HG02970 (cell line): ENCODE measurements around the gene SLC25A53.

Source experiments
- ATAC-seq: cut with Tn5 transposase; IDR thresholded peaks from one replicate; pipeline ENCODE4 v1.9.1; 2021; ENCODE audit warnings: mild to moderate bottlenecking, moderate library complexity, moderate number of reproducible peaks; ENCODE audit not compliant: unreplicated experiment, low FRiP score

The SLC25A53 gene, protein sequence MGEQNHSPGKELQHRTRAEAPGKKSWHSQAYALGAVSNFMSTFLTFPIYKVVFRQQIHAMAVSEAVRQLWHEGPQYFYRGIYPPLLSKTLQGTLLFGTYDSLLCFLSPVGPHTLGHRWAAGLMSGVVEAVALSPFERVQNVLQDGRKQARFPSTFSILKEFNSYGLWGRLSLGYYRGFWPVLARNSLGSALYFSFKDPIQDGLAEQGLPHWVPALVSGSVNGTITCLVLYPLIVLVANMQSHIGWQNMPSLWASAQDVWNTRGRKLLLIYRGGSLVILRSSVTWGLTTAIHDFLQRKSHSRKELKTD

DNA sequence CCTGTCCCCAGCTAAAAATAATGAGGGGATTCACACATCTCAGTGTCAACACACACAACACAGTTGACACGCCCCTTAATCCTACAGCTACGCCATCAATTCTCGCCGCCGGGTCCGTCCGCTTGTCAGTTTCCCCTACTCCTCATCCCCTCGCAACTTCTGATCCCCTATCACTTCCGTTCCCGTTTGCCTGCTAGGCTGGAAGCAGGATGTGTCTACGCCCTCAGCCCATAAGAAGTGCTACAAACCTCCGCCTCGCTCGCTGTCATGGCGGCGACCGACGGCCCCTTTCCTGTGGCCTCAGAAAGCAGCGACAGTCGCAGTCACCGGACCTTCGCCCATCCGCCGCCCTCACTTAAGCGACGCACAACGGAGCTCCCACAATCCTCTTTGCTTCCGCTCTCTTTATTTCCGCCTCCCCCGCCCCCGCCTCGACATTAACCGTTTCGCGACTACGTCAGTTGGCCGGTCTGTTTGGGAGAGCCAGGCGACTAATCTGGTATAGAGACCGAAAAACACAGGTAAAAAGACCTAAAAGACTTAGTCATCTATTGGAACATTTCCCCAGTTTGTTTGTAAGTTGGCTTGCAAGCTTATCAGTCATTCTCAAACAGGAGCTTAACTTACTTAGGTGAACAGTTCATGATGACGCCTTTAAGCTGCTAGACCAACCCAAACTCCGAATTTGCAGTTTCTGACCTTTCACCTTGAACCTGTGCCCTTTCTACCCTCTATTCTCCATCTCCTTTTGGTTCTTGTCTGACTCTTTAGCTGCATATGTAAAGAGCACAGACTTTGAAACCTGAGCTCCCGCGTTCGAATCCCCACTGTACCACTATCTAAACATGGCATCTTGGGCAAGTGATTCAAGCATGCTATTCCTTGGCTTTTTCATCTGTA is at the start of gene SLC25A53:
SLC25A53 (minus strand) TSS at position 380 of the 900 bp plus-strand sequence. CDS start 51,752 bp downstream, outside the sequence.
- ATAC-seq, result peak; percentile 92

DNA sequence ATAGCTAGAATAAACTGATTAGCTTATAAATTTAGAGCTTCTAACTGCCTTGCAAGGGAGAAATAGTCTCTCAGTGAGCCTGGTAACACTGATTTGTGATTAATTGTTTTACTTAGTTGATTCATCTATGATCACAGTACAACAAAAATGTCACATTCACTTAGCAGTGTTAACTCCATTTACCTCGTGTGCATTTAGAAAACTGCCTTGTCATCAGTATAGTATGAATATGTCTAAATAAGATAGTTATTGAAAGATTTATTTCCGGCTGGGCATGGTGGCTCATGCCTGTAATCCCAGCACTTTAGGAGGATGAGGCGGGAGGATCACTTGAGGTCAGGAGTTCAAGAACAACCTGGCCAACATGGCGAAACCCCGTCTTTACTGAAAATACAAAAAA is 48.7 kb upstream of the SLC25A53 start:
- no peak for ATAC-seq

DNA sequence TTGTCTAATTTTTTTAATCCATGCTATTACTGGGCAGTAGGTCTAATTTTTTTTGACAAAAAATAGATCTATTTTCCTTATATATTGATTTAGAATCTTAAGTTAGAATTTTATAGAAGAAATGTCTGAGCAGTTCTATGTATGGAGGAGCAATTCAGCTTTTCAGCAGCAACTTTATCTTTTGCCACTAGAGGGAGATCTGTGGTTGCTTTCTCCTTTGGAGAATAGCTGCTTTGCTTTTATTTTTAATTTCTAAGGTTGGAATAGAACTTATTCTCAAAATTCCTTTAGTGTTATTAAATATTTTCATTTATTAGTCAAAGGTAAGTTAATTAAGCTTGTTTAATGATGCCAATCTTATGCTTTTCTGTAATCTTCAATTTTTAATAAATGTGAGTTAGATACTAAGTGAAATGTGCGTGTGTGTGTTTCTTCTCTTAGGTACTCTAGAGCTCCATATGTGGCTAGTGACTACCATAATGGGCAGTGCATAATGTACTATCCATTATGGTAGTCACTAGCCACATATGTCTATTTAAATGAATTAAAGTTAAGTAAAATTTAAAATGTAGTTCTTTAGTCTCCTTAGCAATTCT is 38.8 kb upstream of the SLC25A53 start:
- peak; percentile 84 for ATAC-seq

DNA sequence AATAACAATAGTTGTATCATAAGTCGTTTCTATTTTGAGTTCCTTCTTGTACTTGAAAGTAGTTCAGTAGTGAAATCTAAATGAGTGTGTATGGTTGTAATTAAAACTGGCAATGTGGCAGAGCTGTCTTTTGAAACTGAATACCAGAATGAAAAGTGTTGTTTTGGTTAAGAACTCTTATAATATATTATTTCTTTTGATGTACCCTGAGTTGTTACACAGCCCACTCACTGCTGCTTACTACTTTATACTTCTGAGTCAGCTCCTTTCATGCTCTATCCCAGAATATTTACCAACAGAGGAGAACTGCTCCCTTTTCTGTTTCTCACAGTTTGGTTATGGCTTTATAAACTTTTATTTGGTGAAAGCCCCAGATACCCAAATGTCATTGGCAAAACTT is 38.2 kb upstream of the SLC25A53 start:
- ATAC-seq, result no peak

DNA sequence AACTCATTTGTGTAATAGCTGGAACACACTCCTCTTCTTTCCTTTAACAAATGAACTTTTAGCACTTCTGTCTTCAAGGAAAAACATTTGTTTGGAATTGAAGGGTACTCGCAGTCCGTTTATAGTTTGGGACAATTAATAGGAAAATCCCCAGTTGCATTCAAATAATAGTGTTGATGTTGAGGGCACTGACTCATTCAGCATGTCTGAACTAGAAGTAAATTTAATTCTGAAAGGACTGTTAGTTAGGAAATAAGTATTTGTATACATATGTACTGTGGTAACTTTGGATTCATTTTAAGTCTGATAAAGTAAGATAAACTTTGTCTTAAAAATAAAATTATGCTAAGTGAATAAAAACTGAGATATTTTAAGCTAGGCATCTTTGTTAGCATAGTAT is 36.7 kb upstream of the SLC25A53 start:
- no peak for ATAC-seq

DNA sequence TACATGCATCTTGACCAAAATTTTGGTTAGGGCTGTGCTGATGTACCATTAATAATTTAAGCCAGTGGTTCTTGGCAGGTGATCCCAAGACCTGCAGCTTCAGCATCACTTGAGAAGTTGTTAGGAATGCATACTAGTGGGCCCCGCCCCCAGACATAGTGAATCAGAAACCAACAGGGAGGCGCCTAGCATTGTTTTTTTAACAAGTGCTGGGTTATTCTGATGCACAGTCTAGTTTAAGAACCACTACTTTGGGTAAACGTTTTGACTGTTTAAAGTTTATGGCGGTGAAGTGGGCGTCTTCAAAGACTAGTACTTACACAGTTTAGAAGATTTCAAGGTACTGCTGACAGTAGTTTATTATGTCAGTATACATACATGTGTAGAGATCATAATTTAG is 33.0 kb upstream of the SLC25A53 start:
- ATAC-seq, result no peak

DNA sequence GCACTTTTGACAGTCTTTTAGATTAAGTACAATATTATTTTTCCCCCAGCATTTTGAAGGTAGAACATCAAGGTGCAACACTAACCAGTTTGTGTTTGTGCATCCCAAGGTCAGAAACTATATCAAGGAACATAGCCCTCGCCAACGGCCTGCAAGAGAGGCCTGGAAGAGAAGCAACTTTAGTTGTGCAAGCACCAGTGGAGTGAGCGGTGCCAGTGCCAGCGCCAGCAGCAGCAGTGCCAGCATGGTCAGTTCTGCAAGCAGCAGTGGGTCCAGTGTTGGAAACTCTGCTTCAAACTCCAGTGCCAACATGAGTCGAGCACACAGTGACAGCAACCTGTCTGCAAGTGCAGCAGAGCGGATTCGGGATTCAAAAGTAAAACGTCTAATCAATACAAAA is 31.1 kb upstream of the SLC25A53 start:
- no peak for ATAC-seq

DNA sequence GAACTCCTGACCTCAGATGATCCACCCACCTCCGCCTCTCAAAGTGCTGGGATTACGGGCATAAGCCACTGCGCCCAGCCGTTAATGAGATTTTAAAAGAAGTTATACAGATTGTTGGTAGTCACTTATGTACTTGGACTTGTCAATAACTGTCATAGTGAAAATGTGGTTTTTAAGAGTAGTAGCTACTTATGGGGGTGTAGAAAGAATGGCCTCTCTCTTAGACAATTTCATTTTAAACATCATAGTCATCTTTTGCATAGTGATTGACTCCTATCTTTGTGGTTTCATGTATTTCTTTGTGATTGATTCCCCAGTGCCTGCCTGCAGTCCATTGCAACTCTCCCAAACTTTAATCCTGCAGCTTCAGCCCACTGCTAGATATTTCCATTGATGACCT is 26.9 kb upstream of the SLC25A53 start:
- ATAC-seq, result no peak

DNA sequence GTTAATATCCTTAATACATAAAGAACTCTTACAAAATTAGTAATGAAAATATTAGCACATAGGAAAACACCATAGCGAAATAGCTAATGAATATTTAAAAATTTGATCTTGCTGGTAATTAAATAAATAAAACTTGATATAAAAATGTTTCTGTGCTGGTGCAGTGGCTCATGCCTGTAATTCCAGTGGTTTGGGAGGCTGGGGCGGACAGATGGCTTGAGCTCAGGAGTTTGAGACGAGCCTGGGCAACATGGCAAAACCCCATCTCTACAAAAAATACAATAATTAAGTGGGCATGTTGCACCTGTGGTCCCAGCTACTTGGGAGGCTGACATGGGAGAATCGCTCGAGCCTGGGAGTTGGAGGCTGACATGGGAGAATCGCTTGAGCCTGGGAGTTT is 17.0 kb upstream of the SLC25A53 start:
- ATAC-seq, result no peak

DNA sequence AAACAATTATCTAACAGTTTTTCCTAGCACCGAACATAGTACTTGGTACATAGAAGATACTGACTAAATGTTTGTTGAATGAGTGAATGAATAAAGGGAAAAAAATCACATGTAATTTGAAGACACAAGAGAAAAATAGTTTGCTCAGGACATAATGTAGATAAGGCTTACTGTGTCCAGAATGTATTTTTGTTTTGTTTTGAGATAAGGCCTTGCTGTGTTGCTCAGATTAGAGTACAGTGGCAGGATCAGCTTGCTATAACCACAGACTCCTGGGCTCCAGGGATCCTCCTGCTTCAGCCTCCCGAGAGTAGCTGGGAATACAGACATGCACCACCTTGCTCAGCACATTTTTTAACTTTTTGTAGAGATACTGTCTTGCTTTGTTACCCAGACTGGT is 16.0 kb upstream of the SLC25A53 start:
- ATAC-seq, result no peak

DNA sequence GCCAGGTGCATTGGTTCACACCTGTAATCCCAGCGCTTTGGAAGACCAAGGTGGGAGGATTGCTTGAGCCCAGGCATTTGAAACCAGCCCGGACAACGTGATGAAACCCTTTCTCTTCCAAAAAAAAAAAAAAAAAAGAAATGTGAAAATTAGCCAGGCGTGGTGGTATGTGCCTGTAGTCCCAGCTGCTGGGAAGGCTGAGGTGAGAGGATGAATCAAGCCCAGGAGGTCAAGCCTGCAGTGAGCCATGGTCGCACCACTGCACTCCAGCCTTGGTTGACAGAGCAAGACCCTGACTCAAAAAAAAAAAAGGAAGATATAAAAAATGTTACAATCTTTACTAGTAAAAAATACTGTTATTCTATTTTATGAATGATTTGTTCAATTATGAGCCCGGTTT is 15.3 kb upstream of the SLC25A53 start:
- ATAC-seq, result no peak

DNA sequence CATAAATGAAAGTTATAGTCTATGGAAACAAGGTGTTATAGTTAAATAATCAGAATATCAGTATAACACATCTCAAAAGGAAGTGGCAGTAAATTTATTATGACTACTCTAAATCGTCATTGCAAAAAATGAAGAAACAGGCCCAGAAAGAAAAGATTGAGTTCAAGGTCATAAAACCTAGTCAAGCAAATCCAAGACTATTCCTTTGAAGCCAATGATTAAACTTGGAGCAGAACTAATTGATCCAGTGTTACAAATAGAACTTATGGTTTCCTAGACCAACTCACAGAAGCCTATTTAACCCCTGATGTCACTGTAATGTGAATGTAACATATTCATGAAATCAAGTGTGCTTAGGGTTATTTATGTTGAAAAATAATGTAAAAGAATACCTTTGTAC is 11.3 kb upstream of the SLC25A53 start:
- ATAC-seq, result no peak

DNA sequence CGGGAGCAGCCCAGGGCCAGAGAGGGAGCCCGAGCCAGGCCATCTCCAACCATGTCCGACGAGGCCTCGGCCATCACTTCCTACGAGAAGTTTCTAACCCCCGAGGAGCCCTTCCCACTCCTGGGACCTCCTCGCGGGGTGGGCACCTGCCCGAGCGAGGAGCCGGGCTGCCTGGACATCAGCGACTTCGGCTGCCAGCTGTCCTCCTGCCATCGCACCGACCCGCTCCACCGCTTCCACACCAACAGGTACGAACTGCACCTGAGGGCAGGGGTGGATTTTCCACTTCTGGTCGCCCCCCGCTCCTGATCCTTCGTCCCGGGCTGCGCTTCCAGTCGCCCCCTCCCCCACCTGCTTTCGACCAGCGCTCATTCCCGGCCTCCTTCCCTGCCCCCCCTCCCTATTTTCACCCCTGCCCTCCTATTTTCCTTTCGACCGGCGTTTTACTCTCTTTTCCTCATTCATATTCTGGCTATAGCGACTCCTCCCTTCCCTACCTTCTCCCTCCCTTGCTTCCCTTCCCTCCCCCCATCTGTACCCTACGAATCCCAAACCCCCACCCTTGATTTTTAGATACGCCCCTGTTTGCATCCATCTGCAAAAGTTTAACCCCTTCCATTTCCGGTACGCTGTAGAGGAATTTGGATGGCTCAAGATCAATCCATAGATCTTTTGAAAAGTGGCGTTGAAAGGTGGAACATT is 10.1 kb upstream of the SLC25A53 start:
- no peak for ATAC-seq

DNA sequence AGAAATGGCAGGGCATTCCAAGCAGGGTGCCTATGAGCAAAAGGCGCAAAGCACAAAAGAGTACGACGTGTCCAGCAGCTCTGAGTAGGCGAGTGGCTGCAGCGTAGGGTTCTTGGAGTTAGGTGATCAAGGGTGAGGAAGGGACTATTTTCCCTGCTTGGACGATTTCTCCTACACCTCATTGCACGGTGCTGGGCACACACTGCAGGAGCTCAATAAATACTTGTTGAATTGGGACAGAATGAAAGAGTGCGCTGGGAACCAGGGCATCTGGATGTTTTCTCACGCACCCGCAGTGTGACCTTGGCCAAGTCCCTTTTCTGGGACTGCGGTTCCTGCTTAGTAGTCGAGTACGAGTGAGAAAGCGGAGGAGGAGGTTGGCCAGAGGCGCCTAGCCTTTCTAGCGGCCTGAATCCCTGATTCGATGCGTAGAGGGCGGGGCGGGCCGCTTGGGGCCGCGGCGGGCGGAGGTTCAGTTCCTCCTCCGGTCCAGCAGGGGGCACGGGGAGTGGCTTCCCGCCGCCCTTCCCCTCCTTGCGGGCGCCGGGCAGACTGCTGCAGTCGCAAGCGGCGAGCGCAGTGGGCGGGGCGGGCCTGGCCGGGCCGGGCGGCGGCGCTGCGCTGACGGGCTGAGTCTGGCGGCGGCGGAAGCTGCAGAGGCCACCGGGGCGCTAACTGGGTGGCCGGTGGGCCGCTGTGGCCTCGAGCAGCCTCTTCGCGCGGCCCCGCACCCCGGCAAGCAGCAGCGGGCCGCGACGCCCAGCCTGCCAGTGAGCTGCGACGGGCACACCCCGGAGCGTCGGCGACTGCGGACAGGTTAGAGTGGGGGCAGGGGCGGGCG is 9.3 kb upstream of the SLC25A53 start, which contains the start of gene FAM199X:
FAM199X (plus strand) TSS at position 560 of the 841 bp plus-strand sequence. CDS start 333 bp downstream, outside the sequence.
- ATAC-seq, result peak; percentile 95

DNA sequence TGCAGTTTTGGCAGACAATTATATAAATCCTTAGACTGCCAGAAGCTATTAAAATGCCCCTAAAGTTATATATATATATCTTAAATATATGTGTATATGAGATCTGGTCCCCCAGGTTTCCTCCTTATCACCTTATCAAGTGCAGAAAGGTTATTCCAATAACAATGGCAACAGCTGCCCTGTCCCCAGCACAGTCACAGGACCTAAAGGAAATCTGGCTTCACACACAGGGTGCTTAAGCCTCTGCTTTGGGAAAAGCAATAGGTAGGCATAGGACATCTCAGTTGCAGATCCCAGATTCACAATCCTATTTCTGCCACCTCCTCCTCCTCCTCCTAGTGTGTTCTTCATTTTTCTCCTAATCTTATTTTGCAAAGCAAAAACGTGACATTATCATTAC is 5.8 kb downstream of the SLC25A53 start:
- ATAC-seq, result no peak

DNA sequence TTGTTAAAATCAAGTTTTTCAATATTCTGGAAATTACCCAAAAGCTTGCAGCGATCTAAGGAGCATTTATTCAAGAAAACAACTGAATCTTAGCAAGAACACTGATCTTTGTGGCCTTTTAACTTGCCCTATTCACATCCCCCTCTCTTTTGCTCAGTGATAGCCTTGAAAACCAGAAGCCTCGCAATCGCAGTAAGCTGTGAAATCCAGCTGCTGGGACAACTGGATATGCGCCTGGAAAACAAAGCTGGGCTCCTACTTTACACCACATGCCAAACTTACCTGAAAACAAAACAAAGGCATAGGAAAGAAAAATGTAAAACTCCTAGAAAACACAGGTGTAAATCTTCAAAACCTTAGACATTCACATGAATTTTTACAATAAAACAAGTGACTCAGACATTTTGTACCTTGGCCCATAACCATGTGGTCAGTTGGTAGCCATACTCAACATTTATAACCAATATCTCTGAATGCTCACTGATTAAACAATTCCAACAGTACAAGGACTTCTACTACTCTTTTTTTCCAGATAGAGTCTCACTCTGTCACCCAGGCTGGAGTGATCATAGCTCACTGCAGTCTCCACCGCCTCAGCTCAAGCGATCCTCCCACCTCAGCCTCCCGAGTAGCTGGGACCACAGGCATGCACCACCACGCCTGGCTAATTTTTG is 15.6 kb downstream of the SLC25A53 start:
- ATAC-seq, result no peak

DNA sequence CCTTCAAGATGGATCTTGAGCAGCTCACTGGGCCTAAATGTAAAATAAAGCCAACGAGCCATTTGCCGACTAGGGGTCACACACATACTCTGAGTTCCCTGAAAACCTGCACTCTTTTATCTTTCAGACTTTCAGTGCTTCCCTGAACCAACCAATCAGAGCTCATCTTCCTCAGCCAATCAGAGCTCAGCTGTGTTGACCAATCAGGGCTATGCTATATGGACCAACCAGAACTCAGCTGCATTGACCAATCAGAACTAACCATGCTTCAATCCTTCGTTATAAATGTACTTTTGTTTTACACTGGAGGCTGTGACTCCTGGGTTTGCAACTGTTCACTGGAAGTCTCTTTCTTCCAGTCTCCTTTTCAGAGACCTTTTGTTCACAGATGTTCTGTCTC is 19.3 kb downstream of the SLC25A53 start:
- no peak for ATAC-seq

DNA sequence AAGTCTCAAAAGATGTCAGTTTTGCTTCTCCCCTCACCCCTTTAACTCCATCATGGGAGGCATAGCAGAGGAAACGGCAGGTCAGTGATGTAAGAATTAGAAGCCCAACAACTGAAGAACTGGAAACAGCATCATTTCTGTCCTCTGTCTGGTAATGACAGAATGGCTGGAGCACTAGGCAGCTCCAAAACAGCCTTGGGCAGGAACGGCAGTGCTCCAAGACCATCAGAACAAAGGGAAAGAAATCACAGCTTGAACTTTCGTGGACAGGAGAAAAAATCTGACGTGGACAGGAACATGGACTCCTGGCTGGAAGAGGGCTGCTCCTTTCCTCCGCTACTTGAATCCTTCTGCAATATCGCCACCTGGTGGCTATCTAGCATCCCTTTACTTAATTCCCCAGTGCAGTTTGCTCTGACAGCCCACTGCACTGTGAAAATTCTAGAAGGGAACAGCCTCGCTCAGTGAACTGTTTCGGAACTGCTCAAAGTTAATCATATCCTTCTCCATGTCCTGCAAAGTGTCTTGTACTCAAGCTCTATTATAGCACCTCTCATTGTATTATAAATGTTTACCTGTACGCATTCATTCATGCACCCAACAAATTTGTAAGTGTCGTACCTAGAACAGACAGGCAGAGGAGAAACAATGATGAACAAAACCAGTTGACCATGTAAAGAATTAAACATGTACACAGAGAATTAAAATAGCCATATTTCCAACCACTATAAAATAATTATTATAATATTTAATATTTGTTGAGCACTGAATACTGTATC is 20.4 kb downstream of the SLC25A53 start:
- no peak for ATAC-seq
